IMR-90 (cell line): Measurements from ENCODE around the gene TMED6. TPM values are rescaled to one million over a fixed set of nuclear protein-coding genes. Genes with fewer than 3 reads are reported as not detected.

ENCODE experiments used
- ATAC-seq: fragments of 200-7000 bp; cut with Tn5 transposase; 2 replicates; pipeline ENCODE4 v1.9.1; 2020; ENCODE audit warnings: low read depth, mild to moderate bottlenecking, moderate library complexity
- BruUV-seq: library from RNA; stranded (reverse); fragments of 400-500 nt; replicated peaks from 2 replicates; lab custom pipeline; 2021; lab: Mats Ljungman, UMichigan
- CTCF ChIA-PET: fragments of 300-600 bp; formaldehyde crosslinking; extraction: SDS; loops from one replicate; lab custom pipeline; 2021; ENCODE audit warnings: antibody characterized with exemption; lab: Yijun Ruan, JAX
- POLR2A ChIA-PET: fragments of 300-600 bp; sonication (Branson Sonifier 250); formaldehyde crosslinking; loops from one replicate; lab custom pipeline; 2022; ENCODE audit warnings: antibody characterized with exemption; ENCODE audit not compliant: unreplicated experiment; lab: Charles Lee
- DNase-seq: peaks from one replicate; pipeline ENCODE4 v3.0.0; 2013
- H2AFZ ChIP-seq: replicated peaks from 2 replicates; pipeline ENCODE3; 2013; ENCODE audit warnings: low read length, mild to moderate bottlenecking; ENCODE audit not compliant: poor library complexity
- H2AK5ac ChIP-seq: 2 replicates; pipeline ENCODE4 v1.6.1; 2013; ENCODE audit warnings: low read depth, low read length, inconsistent platforms
- H2AK9ac ChIP-seq: replicated peaks from 2 replicates; pipeline ENCODE3; 2013; ENCODE audit warnings: mild to moderate bottlenecking, low read depth, low read length, moderate library complexity; ENCODE audit not compliant: poor library complexity
- H2BK120ac ChIP-seq: 2 replicates; pipeline ENCODE4 v1.6.1; 2013; ENCODE audit warnings: low read depth, low read length, inconsistent platforms
- H2BK15ac ChIP-seq: 3 replicates; pipeline ENCODE4 v1.6.1; 2013; ENCODE audit warnings: low read depth, low read length, inconsistent platforms
- H2BK20ac ChIP-seq: 2 replicates; pipeline ENCODE4 v1.6.1; 2013; ENCODE audit warnings: low read depth, mild to moderate bottlenecking, inconsistent platforms, low read length, moderate library complexity
- H2BK5ac ChIP-seq: 2 replicates; pipeline ENCODE4 v1.6.1; 2013; ENCODE audit warnings: mild to moderate bottlenecking, low read depth, low read length, inconsistent platforms; ENCODE audit not compliant: poor library complexity, severe bottlenecking
- H3K14ac ChIP-seq: replicated peaks from 2 replicates; pipeline ENCODE4 v1.6.1; 2013; ENCODE audit warnings: low read depth, low read length, inconsistent platforms
- H3K18ac ChIP-seq: 2 replicates; pipeline ENCODE4 v1.6.1; 2013; ENCODE audit warnings: low read depth, low read length, control low read depth
- H3K23ac ChIP-seq: 2 replicates; pipeline ENCODE4 v1.6.1; 2013; ENCODE audit warnings: low read depth, low read length, inconsistent platforms
- H3K27ac ChIP-seq: 2 replicates; pipeline ENCODE4 v1.5.1; 2013; ENCODE audit warnings: mild to moderate bottlenecking, control low read depth, low read length; ENCODE audit not compliant: insufficient read depth
- H3K27me3 ChIP-seq: 2 replicates; pipeline ENCODE4 v1.6.1; 2013; ENCODE audit warnings: low read length; ENCODE audit not compliant: control insufficient read depth, insufficient read depth
- H3K36me3 ChIP-seq: 2 replicates; pipeline ENCODE4 v1.6.1; 2013; ENCODE audit warnings: low read length, mixed read lengths; ENCODE audit not compliant: control insufficient read depth, insufficient read depth
- H3K4ac ChIP-seq: 2 replicates; pipeline ENCODE4 v1.6.1; 2013; ENCODE audit warnings: low read depth, low read length, inconsistent platforms
- H3K4me1 ChIP-seq: 2 replicates; pipeline ENCODE4 v1.6.1; 2013; ENCODE audit warnings: low read length, mixed read lengths; ENCODE audit not compliant: control insufficient read depth, insufficient read depth
- H3K4me2 ChIP-seq: 2 replicates; pipeline ENCODE4 v1.6.1; 2013; ENCODE audit warnings: low read depth, mild to moderate bottlenecking, control low read depth, low read length, moderate library complexity
- H3K4me3 ChIP-seq: 2 replicates; pipeline ENCODE4 v1.5.1; 2013; ENCODE audit warnings: low read depth, mild to moderate bottlenecking, control low read depth, low read length, moderate library complexity; ENCODE audit not compliant: insufficient read depth
- H3K56ac ChIP-seq: 2 replicates; pipeline ENCODE4 v1.6.1; 2013; ENCODE audit warnings: low read length, inconsistent platforms; ENCODE audit not compliant: insufficient read depth; ENCODE audit errors: extremely low read depth
- H3K79me1 ChIP-seq, 2 experiments: 2 replicates each; pipeline ENCODE4 v1.6.1; 2013; ENCODE audit warnings: low read length in 2 of 2, inconsistent platforms in 1 of 2, low read depth in 1 of 2
- H3K9ac ChIP-seq: 2 replicates; pipeline ENCODE4 v1.6.1; 2013; ENCODE audit warnings: low read depth, low read length, control low read depth
- H3K9me1 ChIP-seq: 2 replicates; pipeline ENCODE4 v1.6.1; 2013; ENCODE audit warnings: low read length, inconsistent platforms; ENCODE audit not compliant: insufficient read depth
- H3K9me3 ChIP-seq: 2 replicates; pipeline ENCODE4 v1.6.1; 2013; ENCODE audit warnings: low read length; ENCODE audit not compliant: control insufficient read depth, insufficient read depth
- H4K20me1 ChIP-seq: 2 replicates; pipeline ENCODE4 v1.6.1; 2013; ENCODE audit warnings: low read length, inconsistent platforms; ENCODE audit not compliant: insufficient read depth
- H4K5ac ChIP-seq: 2 replicates; pipeline ENCODE4 v1.6.1; 2013; ENCODE audit warnings: mild to moderate bottlenecking, low read depth, low read length, control low read depth
- H4K8ac ChIP-seq, 2 experiments: 2 replicates each; pipeline ENCODE4 v1.6.1; 2013; ENCODE audit warnings: low read depth in 2 of 2, low read length in 2 of 2, control low read depth in 1 of 2, inconsistent platforms in 1 of 2
- H4K91ac ChIP-seq: 2 replicates; pipeline ENCODE4 v1.6.1; 2013; ENCODE audit warnings: low read depth, low read length, inconsistent platforms; ENCODE audit not compliant: insufficient read depth
- BHLHE40 ChIP-seq: fragments of 150-350 bp; IDR thresholded peaks from 2 replicates; pipeline ENCODE4 v1.6.1; 2016; ENCODE audit warnings: mild to moderate bottlenecking, low read depth, low read length
- CEBPB ChIP-seq: IDR thresholded peaks from 2 replicates; pipeline ENCODE4 v1.6.1; 2012; ENCODE audit warnings: low read depth, low read length, improper control_type of control experiment
- CHD1 ChIP-seq: IDR thresholded peaks from 2 replicates; pipeline ENCODE4 v1.6.1; 2012; ENCODE audit warnings: low read depth, low read length, improper control_type of control experiment
- ELK1 ChIP-seq: fragments of 150-350 bp; IDR thresholded peaks from 2 replicates; pipeline ENCODE4 v1.6.1; 2016; ENCODE audit warnings: low read depth, mild to moderate bottlenecking, low read length, moderate library complexity, borderline replicate concordance
- FOS ChIP-seq: fragments of 150-350 bp; IDR thresholded peaks from 2 replicates; pipeline ENCODE4 v1.6.1; 2016; ENCODE audit warnings: low read depth, low read length
- MAFK ChIP-seq: IDR thresholded peaks from 2 replicates; pipeline ENCODE4 v1.6.1; 2012; ENCODE audit warnings: low read depth, low read length, improper control_type of control experiment
- MAZ ChIP-seq: IDR thresholded peaks from 2 replicates; pipeline ENCODE4 v1.6.1; 2012; ENCODE audit warnings: low read depth, mild to moderate bottlenecking, low read length, improper control_type of control experiment, moderate library complexity, borderline replicate concordance
- MXI1 ChIP-seq: IDR thresholded peaks from 2 replicates; pipeline ENCODE4 v1.6.1; 2012; ENCODE audit warnings: low read depth, mild to moderate bottlenecking, low read length, moderate library complexity, borderline replicate concordance
- NFE2L2 ChIP-seq: fragments of 150-350 bp; IDR thresholded peaks from 2 replicates; pipeline ENCODE4 v1.6.1; 2016; ENCODE audit warnings: low read depth, mild to moderate bottlenecking, low read length
- POLR2A ChIP-seq: IDR thresholded peaks from 2 replicates; pipeline ENCODE4 v1.6.1; 2012; ENCODE audit warnings: mild to moderate bottlenecking, low read depth, low read length
- RFX5 ChIP-seq: IDR thresholded peaks from 2 replicates; pipeline ENCODE4 v1.8.0; 2012; ENCODE audit warnings: low read depth, mild to moderate bottlenecking, low read length, moderate library complexity
- SMC3 ChIP-seq: fragments of 150-350 bp; IDR thresholded peaks from 2 replicates; pipeline ENCODE4 v1.6.1; 2016; ENCODE audit warnings: low read depth, mild to moderate bottlenecking, antibody characterized with exemption, low read length, moderate library complexity
- WGBS, 2 experiments: methylation state at CpG; one replicate each; pipeline versions ENCODE4 v1.1.5 to v1.1.7; 2013; ENCODE audit warnings: missing lambda C conversion rate in 2 of 2; ENCODE audit not compliant: insufficient read length in 1 of 2; ENCODE audit errors: extremely low coverage in 2 of 2; 5-methylcytosine and 5-hydroxymethylcytosine counted together
- dilution Hi-C: fragments of 300-500 bp; cut with HindIII; formaldehyde crosslinking; loops from one replicate; pipeline ENCODE4 v1.14.3; 2018; ENCODE audit warnings: low sequenced_read_pairs; ENCODE audit not compliant: unreplicated experiment
- in situ Hi-C: fragments of 300-500 bp; cut with MboI; formaldehyde crosslinking; loops from 3 replicates; pipeline ENCODE4 v1.14.3; 2019; ENCODE audit warnings: low sequenced_read_pairs, inconsistent platforms, mixed read lengths
- intact Hi-C: fragments of 100-400 bp; cut with micrococcal nuclease; formaldehyde crosslinking; loops from 2 replicates; pipeline ENCODE4 v1.10.0; 2022
- polyA plus RNA-seq, 3 experiments: library from polyadenylated mRNA; depleted of rRNA; stranded (reverse); fragments of >200 nt; gene quantifications; 2 replicates each; pipeline ENCODE4 v1.2.3, GENCODE V29; 2012; ENCODE audit warnings: low replicate concordance in 1 of 3
- total RNA-seq: library from RNA; depleted of rRNA; stranded (reverse); fragments of >200 nt; gene quantifications from 2 replicates; pipeline ENCODE4 v1.2.3, GENCODE V29; 2012
- TF ChIP-seq, protein P1 (sequence below): conservative IDR thresholded peaks from 2 replicates; pipeline ENCODE4 v1.5.1; 2012; ENCODE audit warnings: mild to moderate bottlenecking, low read depth, low read length, improper control_type of control experiment
- TF ChIP-seq, protein P2 (sequence below): fragments of 150-350 bp; IDR thresholded peaks from 2 replicates; pipeline ENCODE4 v1.6.1; 2017; ENCODE audit warnings: mild to moderate bottlenecking, antibody characterized with exemption, low read length, low read depth

TMED6 gene
- total and polyA plus RNA-seq, 2 of the 4 experiments (the other 2 are of a cell fraction), result 0.10 TPM; not detected in 1

- no peak overlapping the region for H2AK5ac ChIP-seq
- H3K4ac ChIP-seq, result no peak overlapping the region
- H3K23ac ChIP-seq, result no peak overlapping the region
- H3K27me3 ChIP-seq, result no peaks in the 10 kb centered on the region
- H3K18ac ChIP-seq, result no peak overlapping the region
- no peak overlapping the region for H2BK15ac ChIP-seq
- H2BK20ac ChIP-seq, result no peak overlapping the region
- ChIA-PET CTCF (interaction anchor here (0.7 kb wide), 1 partner anchor 117 kb away, joined by 3 read pairs; no protein-coding TSS in a partner anchor), POLR2A (no interaction called here)
- ATAC-seq, result no peak
- H4K91ac ChIP-seq, result no peak overlapping the region
- H4K20me1 ChIP-seq, result peaks cover 3% of the 10 kb centered on the region; the same call in 1 of the 2 replicates
- TF ChIP-seq BHLHE40, result no peak
- TF ChIP-seq NFE2L2, result no peak
- TF ChIP-seq MXI1, result no peak
- no peak for TF ChIP-seq FOS
- TF ChIP-seq MAZ, result no peak
- TF ChIP-seq CEBPB, result no peak
- no peak for TF ChIP-seq SMC3
- TF ChIP-seq CHD1, result no peak
- TF ChIP-seq, protein P1, sequence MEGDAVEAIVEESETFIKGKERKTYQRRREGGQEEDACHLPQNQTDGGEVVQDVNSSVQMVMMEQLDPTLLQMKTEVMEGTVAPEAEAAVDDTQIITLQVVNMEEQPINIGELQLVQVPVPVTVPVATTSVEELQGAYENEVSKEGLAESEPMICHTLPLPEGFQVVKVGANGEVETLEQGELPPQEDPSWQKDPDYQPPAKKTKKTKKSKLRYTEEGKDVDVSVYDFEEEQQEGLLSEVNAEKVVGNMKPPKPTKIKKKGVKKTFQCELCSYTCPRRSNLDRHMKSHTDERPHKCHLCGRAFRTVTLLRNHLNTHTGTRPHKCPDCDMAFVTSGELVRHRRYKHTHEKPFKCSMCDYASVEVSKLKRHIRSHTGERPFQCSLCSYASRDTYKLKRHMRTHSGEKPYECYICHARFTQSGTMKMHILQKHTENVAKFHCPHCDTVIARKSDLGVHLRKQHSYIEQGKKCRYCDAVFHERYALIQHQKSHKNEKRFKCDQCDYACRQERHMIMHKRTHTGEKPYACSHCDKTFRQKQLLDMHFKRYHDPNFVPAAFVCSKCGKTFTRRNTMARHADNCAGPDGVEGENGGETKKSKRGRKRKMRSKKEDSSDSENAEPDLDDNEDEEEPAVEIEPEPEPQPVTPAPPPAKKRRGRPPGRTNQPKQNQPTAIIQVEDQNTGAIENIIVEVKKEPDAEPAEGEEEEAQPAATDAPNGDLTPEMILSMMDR, result no peak
- no peak for TF ChIP-seq ELK1
- TF ChIP-seq MAFK, result no peak
- TF ChIP-seq RFX5, result no peak
- TF ChIP-seq POLR2A, result no peak
- TF ChIP-seq, protein P2, sequence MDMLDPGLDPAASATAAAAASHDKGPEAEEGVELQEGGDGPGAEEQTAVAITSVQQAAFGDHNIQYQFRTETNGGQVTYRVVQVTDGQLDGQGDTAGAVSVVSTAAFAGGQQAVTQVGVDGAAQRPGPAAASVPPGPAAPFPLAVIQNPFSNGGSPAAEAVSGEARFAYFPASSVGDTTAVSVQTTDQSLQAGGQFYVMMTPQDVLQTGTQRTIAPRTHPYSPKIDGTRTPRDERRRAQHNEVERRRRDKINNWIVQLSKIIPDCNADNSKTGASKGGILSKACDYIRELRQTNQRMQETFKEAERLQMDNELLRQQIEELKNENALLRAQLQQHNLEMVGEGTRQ, result no peak
- H3K9ac ChIP-seq, result no peak overlapping the region
- no peak overlapping the region for H3K56ac ChIP-seq
- no peak overlapping the region for H3K4me2 ChIP-seq
- H2BK5ac ChIP-seq, result no peak overlapping the region
- peaks cover 9 to 25% of the 10 kb centered on the region in 2 experiments; a peak in 3 of 4 replicates for H3K79me1 ChIP-seq
- no peak overlapping the region for H2AK9ac ChIP-seq
- no peak for DNase-seq
- H2BK120ac ChIP-seq, result no peak overlapping the region
- H3K27ac ChIP-seq, result no peak overlapping the region
- BruUV-seq, result TSS peak; percentile 2
- no peak overlapping the region for H2AFZ ChIP-seq
- intact Hi-C loops, result no loop called here
- no peak overlapping the region for H4K5ac ChIP-seq
- H3K4me3 ChIP-seq, result no peak overlapping the region
- WGBS, 2 experiments, result no CpG with 5 or more reads among the region's 1 CpG
- H3K36me3 ChIP-seq, result peaks cover 23% of the 10 kb centered on the region
- peaks cover 9% of the 10 kb centered on the region; the same call in 1 of the 2 replicates for H3K9me1 ChIP-seq
- H4K8ac ChIP-seq, result no peak overlapping the region
- H3K4me1 ChIP-seq, result no peaks in the 10 kb centered on the region
- in situ Hi-C loops, result no loop called here
- dilution Hi-C loops, result no loop called here
- H3K9me3 ChIP-seq, result no peaks in the 10 kb centered on the region
- H3K14ac ChIP-seq, result no peak overlapping the region
Observed at GRCh38 chr16:69306031-69306430, 45.6 kb downstream of the TMED6 start.
